Central memory CD4-positive, alpha-beta T cell (primary cell): ENCODE data around the gene PPIL6.
A peak's percentile ranks its signal among the peaks of the same experiment; 100 is the strongest.
"Not testable (repeated sequence)": the region's sequence is repeated elsewhere in the genome, so short reads cannot be mapped to it uniquely, and the experiment has no call there.

Experiments
- DNase-seq: peaks from one replicate; pipeline ENCODE4 v3.0.0; 2022

PPIL6 gene

GRCh38 chr6:109393886-109394281, 46.5 kb downstream of the PPIL6 start:
- no peak for DNase-seq

GRCh38 chr6:109393157-109393885, 47.1 kb downstream of the PPIL6 start:
- DNase-seq, result no peak

- no peak for DNase-seq
Measured at GRCh38 chr6:109389650-109390274, 50.7 kb downstream of the PPIL6 start.

- no peak for DNase-seq
Measured at GRCh38 chr6:109388265-109388664, 52.2 kb downstream of the PPIL6 start.

- DNase-seq, result no peak
Measured at GRCh38 chr6:109383438-109383940, 56.9 kb downstream of the PPIL6 start.

GRCh38 chr6:109382576-109383437, 57.6 kb downstream of the PPIL6 start:
- DNase-seq, result peak; percentile 95

GRCh38 chr6:109381747-109382575, 58.5 kb downstream of the PPIL6 start, which contains the start of gene CD164:
CD164 (minus strand) TSS chr6:109382467; CDS start chr6:109382378, 89 bp downstream.
- peak; percentile 94 for DNase-seq

- no peak for DNase-seq
Measured at GRCh38 chr6:109381061-109381746, 59.2 kb downstream of the PPIL6 start.

GRCh38 chr6:109379711-109380110, 60.7 kb downstream of the PPIL6 start:
- DNase-seq, result no peak

- no peak for DNase-seq
Measured at GRCh38 chr6:109377717-109378116, 62.7 kb downstream of the PPIL6 start.

GRCh38 chr6:109374326-109374892, 66.0 kb downstream of the PPIL6 start:
- DNase-seq, result no peak

GRCh38 chr6:109373762-109374161, 66.7 kb downstream of the PPIL6 start:
- no peak for DNase-seq

- no peak for DNase-seq
Measured at GRCh38 chr6:109373331-109373730, 67.1 kb downstream of the PPIL6 start.

GRCh38 chr6:109372130-109372529, 68.3 kb downstream of the PPIL6 start:
- DNase-seq, result no peak

GRCh38 chr6:109370792-109371191, 69.6 kb downstream of the PPIL6 start:
- no peak for DNase-seq

- no peak for DNase-seq
Measured at GRCh38 chr6:109370336-109370735, 70.1 kb downstream of the PPIL6 start.

GRCh38 chr6:109369728-109370127, 70.7 kb downstream of the PPIL6 start:
- DNase-seq, result no peak

- DNase-seq, result not testable (repeated sequence)
Measured at GRCh38 chr6:109364382-109365078, 75.9 kb downstream of the PPIL6 start.

GRCh38 chr6:109363753-109364152, 76.7 kb downstream of the PPIL6 start:
- DNase-seq, result no peak

- DNase-seq, result no peak
Measured at GRCh38 chr6:109362102-109362884, 78.1 kb downstream of the PPIL6 start.
